Right lobe of liver (tissue), 4 donors: Measurements from ENCODE around the gene PRR16.
"Not testable (repeated sequence)": the region's sequence is repeated elsewhere in the genome, so short reads cannot be mapped to it uniquely, and the experiment has no call there.

ENCODE experiments used
- CTCF ChIP-seq, 4 donors: fragments of 200-600 bp in 3 of 4; fragments of 450-650 bp in 1 of 4; IDR thresholded peaks; one replicate each; pipeline versions ENCODE4 v1.5.1 to v1.8.0; 2016 to 2022; ENCODE audit warnings: antibody characterized with exemption in 4 of 4, mild to moderate bottlenecking in 2 of 4
- POLR2A ChIP-seq: fragments of 450-650 bp; IDR thresholded peaks from one replicate; pipeline ENCODE4 v1.6.1; 2017; ENCODE audit warnings: antibody characterized with exemption, mild to moderate bottlenecking
- donor health status: DM: no; HTN: no; CAD: no.
- donor health status: DM: no; HTN: no; CAD: no.
- donor health status: DM: no; HTN: yes; CAD: no.

- not testable (repeated sequence) for TF ChIP-seq POLR2A; CTCF (IDR thresholded peaks at IDR 0.05)
Observed at GRCh38 chr5:120458508-120458847, 5.6 kb upstream of the PRR16 start.
